ENCODE results near the gene RECQL. TPM values are rescaled to one million over a fixed set of nuclear protein-coding genes. Genes with fewer than 3 reads are reported as not detected.
"Not testable (repeated sequence)": the region's sequence is repeated elsewhere in the genome, so short reads cannot be mapped to it uniquely, and the experiment has no call there.

Gene RECQL
- total RNA-seq, 1 donor from 2014 or later = 46.6 TPM

- no peak for TF ChIP-seq CTCF (IDR thresholded peaks at IDR 0.05; ENCODE audit: insufficient read depth, low read length, severe bottlenecking)
- peak; percentile 50 for DNase-seq (ENCODE audit: low read depth)
- FAIRE-seq = no peak
- Histone ChIP-seq H3K27me3 (ENCODE audit: control insufficient read depth, insufficient read depth, low read length) (no peaks in the 10 kb centered on the region), H3K4me3 (ENCODE audit: low read depth, low read length) (peak overlapping the region; percentile 93), H3K36me3 (ENCODE audit: control insufficient read depth, insufficient read depth, low read length) (peaks cover 9% of the 10 kb centered on the region)
These were observed 62.8 kb downstream of the RECQL start for GRCh38 chr12:21438643-21439042.

- TF ChIP-seq CTCF (IDR thresholded peaks at IDR 0.05; ENCODE audit: insufficient read depth, low read length, severe bottlenecking) = no peak
- no peak overlapping the region for H3K4me3 ChIP-seq (ENCODE audit: low read depth, low read length)
- FAIRE-seq (peak; percentile 47), DNase-seq (ENCODE audit: low read depth) (no peak)
- H3K36me3 ChIP-seq (ENCODE audit: control insufficient read depth, insufficient read depth, low read length) = no peaks in the 10 kb centered on the region
- no peaks in the 10 kb centered on the region for H3K27me3 ChIP-seq (ENCODE audit: control insufficient read depth, insufficient read depth, low read length)
These were observed 66.7 kb downstream of the RECQL start for GRCh38 chr12:21434699-21435098.

- DNase-seq (ENCODE audit: low read depth) (no peak), FAIRE-seq (no peak)
- H3K4me3 ChIP-seq (ENCODE audit: low read depth, low read length) = no peak overlapping the region
- H3K27me3 ChIP-seq (ENCODE audit: control insufficient read depth, insufficient read depth, low read length) = no peaks in the 10 kb centered on the region
- H3K36me3 ChIP-seq (ENCODE audit: control insufficient read depth, insufficient read depth, low read length) = no peaks in the 10 kb centered on the region
- TF ChIP-seq CTCF (IDR thresholded peaks at IDR 0.05; ENCODE audit: insufficient read depth, low read length, severe bottlenecking) = no peak
These were observed 67.9 kb downstream of the RECQL start for GRCh38 chr12:21433525-21433924.

DNA sequence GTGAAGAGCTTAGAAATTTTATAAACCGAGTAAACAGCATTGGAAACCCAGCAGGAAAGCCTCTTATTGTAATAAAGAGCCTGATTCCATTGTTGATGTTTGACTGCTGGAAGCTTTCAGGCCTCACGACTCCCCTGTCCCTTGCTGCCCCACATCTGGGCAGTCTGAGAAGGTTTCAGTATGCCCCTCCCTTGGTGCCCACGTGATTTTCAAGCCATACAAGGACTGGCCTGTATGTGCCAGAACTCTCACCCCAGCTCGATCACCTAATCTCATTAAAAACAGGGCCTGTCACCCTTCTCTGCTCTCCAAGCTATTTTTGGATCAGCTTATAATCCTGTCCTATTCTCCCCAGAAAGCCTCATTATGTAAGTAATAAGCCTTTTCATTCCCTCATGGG is 71.4 kb downstream of the RECQL start:
- FAIRE-seq (no peak), DNase-seq (ENCODE audit: low read depth) (no peak)
- Histone ChIP-seq H3K27me3 (ENCODE audit: control insufficient read depth, insufficient read depth, low read length) (no peaks in the 10 kb centered on the region), H3K4me3 (ENCODE audit: low read depth, low read length) (no peak overlapping the region), H3K36me3 (ENCODE audit: control insufficient read depth, insufficient read depth, low read length) (no peaks in the 10 kb centered on the region)
- no peak for TF ChIP-seq CTCF (IDR thresholded peaks at IDR 0.05; ENCODE audit: insufficient read depth, low read length, severe bottlenecking)

DNA sequence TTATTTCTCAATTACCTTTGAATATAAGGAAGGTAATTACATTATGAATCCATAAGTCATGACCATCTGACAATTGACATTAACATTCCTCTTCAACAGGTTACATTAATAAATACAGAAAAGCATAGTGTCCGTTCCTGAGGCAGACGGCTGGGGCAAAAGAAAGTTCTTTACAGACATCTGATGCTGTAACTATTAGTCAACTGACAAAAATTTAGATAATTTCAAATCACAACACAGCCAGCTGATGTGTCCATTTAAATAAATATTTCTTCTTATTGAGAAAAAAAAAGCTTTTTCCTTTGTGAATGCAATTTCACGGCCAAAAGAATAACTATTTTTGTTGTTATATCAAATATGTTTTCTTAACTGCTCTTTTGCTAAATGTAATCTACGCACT is 73.2 kb downstream of the RECQL start:
- Histone ChIP-seq H3K27me3 (ENCODE audit: control insufficient read depth, insufficient read depth, low read length) (no peaks in the 10 kb centered on the region), H3K36me3 (ENCODE audit: control insufficient read depth, insufficient read depth, low read length) (no peaks in the 10 kb centered on the region), H3K4me3 (ENCODE audit: low read depth, low read length) (no peak overlapping the region)
- no peak for TF ChIP-seq CTCF (IDR thresholded peaks at IDR 0.05; ENCODE audit: insufficient read depth, low read length, severe bottlenecking)
- no peak for DNase-seq (ENCODE audit: low read depth)
- FAIRE-seq = no peak

GRCh38 chr12:21419009-21419699 is 82.3 kb downstream of the RECQL start:
- H3K27me3 ChIP-seq (ENCODE audit: control insufficient read depth, insufficient read depth, low read length); DNase-seq (ENCODE audit: low read depth); H3K36me3 ChIP-seq (ENCODE audit: control insufficient read depth, insufficient read depth, low read length); H3K4me3 ChIP-seq (ENCODE audit: low read depth, low read length); FAIRE-seq: not testable (repeated sequence)

Other genes with a start within 250 kb of the RECQL start
- not detected in 2 replicates for gene SLCO1A2, start 166.7 kb downstream of the RECQL start, total RNA-seq
- not detected in 2 replicates for gene IAPP, start 128.7 kb downstream of the RECQL start, total RNA-seq
- gene PYROXD1, start 64.0 kb downstream of the RECQL start, total RNA-seq = 25.9 and 27.6 TPM in 2 replicates
- gene GOLT1B, start 154 bp upstream of the RECQL start, total RNA-seq = 49.9 and 67.1 TPM in 2 replicates
- 3.4 and 6.3 TPM in 2 replicates for gene SPX, start 24.7 kb upstream of the RECQL start, total RNA-seq
- 0.26 TPM in 1 of 2 replicates, not detected in the other for gene GYS2, start 103.2 kb upstream of the RECQL start, total RNA-seq
- 471 and 1,083 TPM in 2 replicates for gene LDHB, start 156.2 kb upstream of the RECQL start, total RNA-seq

All from bronchial epithelial cell (primary cell).